GM12875 (cell line): ENCODE data around the gene SLC26A5.
"Not testable (repeated sequence)": the region's sequence is repeated elsewhere in the genome, so short reads cannot be mapped to it uniquely, and the experiment has no call there.

Experiments
- H3K4me3 ChIP-seq: one replicate; pipeline ENCODE4 v1.5.1; 2011; ENCODE audit warnings: low read depth, low read length, control low read depth
- CTCF ChIP-seq: IDR thresholded peaks from 2 replicates; pipeline ENCODE4 v1.5.1; 2011; ENCODE audit warnings: low read depth, mild to moderate bottlenecking, control low read depth, inconsistent platforms, low read length, moderate library complexity, borderline replicate concordance; ENCODE audit not compliant: insufficient read depth

Gene SLC26A5

GRCh38 chr7:103423467-103424179 is 22.4 kb downstream of the SLC26A5 start:
- TF ChIP-seq CTCF: no peak
- no peak overlapping the region for H3K4me3 ChIP-seq

GRCh38 chr7:103420857-103421384 is 25.1 kb downstream of the SLC26A5 start:
- H3K4me3 ChIP-seq: no peak overlapping the region
- no peak for TF ChIP-seq CTCF

GRCh38 chr7:103418241-103418640 is 27.8 kb downstream of the SLC26A5 start:
- TF ChIP-seq CTCF: no peak
- H3K4me3 ChIP-seq: no peak overlapping the region

- no peak for TF ChIP-seq CTCF
- no peak overlapping the region for H3K4me3 ChIP-seq
Measured at GRCh38 chr7:103413407-103413806, 32.6 kb downstream of the SLC26A5 start.

- TF ChIP-seq CTCF: no peak
Measured at GRCh38 chr7:103412151-103412550, 33.9 kb downstream of the SLC26A5 start.

GRCh38 chr7:103405789-103406613 is 40.0 kb downstream of the SLC26A5 start:
- not testable (repeated sequence) for H3K4me3 ChIP-seq

More at GRCh38 chr7:103412151-103412550, 33.9 kb downstream of the SLC26A5 start:
- H3K4me3 ChIP-seq: no peak overlapping the region

GRCh38 chr7:103399687-103400086 is 46.3 kb downstream of the SLC26A5 start:
- H3K4me3 ChIP-seq: not testable (repeated sequence)
